Fibroblast of skin of right biceps (primary cell): Measurements from ENCODE around the gene EXD3.
"Not testable (repeated sequence)": the region's sequence is repeated elsewhere in the genome, so short reads cannot be mapped to it uniquely, and the experiment has no call there.

ENCODE experiments used
- DNase-seq: peaks from one replicate; pipeline ENCODE4 v3.0.0-alpha.2; 2013

EXD3 gene

GRCh38 chr9:137458194-137459151, 35.5 kb upstream of the EXD3 start:
- DNase-seq: no peak

GRCh38 chr9:137457406-137458193, 34.6 kb upstream of the EXD3 start:
- no peak for DNase-seq

- no peak for DNase-seq
Observed at GRCh38 chr9:137456864-137457405, 34.0 kb upstream of the EXD3 start.

GRCh38 chr9:137456061-137456863, 33.3 kb upstream of the EXD3 start:
- peak; percentile 34 for DNase-seq

- no peak for DNase-seq
Observed at GRCh38 chr9:137455359-137455991, 32.5 kb upstream of the EXD3 start.

GRCh38 chr9:137454597-137455358, 31.8 kb upstream of the EXD3 start:
- DNase-seq: peak; percentile 10

- peak; percentile 23 for DNase-seq
Observed at GRCh38 chr9:137454145-137454596, 31.2 kb upstream of the EXD3 start.

GRCh38 chr9:137453643-137454081, 30.7 kb upstream of the EXD3 start:
- peak; percentile 79 for DNase-seq

- no peak for DNase-seq
Observed at GRCh38 chr9:137452761-137453642, 30.0 kb upstream of the EXD3 start.

- DNase-seq: no peak
Observed at GRCh38 chr9:137452006-137452760, 29.2 kb upstream of the EXD3 start.

- not testable (repeated sequence) for DNase-seq
Observed at GRCh38 chr9:137451264-137452005, 28.5 kb upstream of the EXD3 start.

- not testable (repeated sequence) for DNase-seq
Observed at GRCh38 chr9:137450539-137451222, 27.7 kb upstream of the EXD3 start.

- DNase-seq: no peak
Observed at GRCh38 chr9:137449931-137450538, 27.1 kb upstream of the EXD3 start.

GRCh38 chr9:137449081-137449844, 26.3 kb upstream of the EXD3 start:
- DNase-seq: no peak

- DNase-seq: no peak
Observed at GRCh38 chr9:137448602-137448962, 25.6 kb upstream of the EXD3 start.

GRCh38 chr9:137447722-137448601, 25.0 kb upstream of the EXD3 start:
- no peak for DNase-seq
